GM12875 (cell line): ENCODE results near the gene GPHA2.

Experiments
- H3K4me3 ChIP-seq: one replicate; pipeline ENCODE4 v1.5.1; 2011; ENCODE audit warnings: low read depth, low read length, control low read depth
- CTCF ChIP-seq: IDR thresholded peaks from 2 replicates; pipeline ENCODE4 v1.5.1; 2011; ENCODE audit warnings: low read depth, mild to moderate bottlenecking, control low read depth, inconsistent platforms, low read length, moderate library complexity, borderline replicate concordance; ENCODE audit not compliant: insufficient read depth

GPHA2 gene

GRCh38 chr11:64902102-64902900 is 33.4 kb downstream of the GPHA2 start:
- TF ChIP-seq CTCF = no peak
- H3K4me3 ChIP-seq = no peak overlapping the region

- no peak overlapping the region for H3K4me3 ChIP-seq
- no peak for TF ChIP-seq CTCF
Measured at GRCh38 chr11:64900774-64901173, 34.9 kb downstream of the GPHA2 start.

GRCh38 chr11:64900263-64900678 is 35.4 kb downstream of the GPHA2 start:
- H3K4me3 ChIP-seq = no peak overlapping the region
- no peak for TF ChIP-seq CTCF

- no peak overlapping the region for H3K4me3 ChIP-seq
- TF ChIP-seq CTCF = no peak
Measured at GRCh38 chr11:64898541-64898940, 37.2 kb downstream of the GPHA2 start.

- no peak for TF ChIP-seq CTCF
- no peak overlapping the region for H3K4me3 ChIP-seq
Measured at GRCh38 chr11:64898076-64898445, 37.6 kb downstream of the GPHA2 start.

GRCh38 chr11:64897381-64898075 is 38.2 kb downstream of the GPHA2 start:
- no peak overlapping the region for H3K4me3 ChIP-seq
- TF ChIP-seq CTCF = no peak
